Epithelial cell of prostate (primary cell): Measurements from ENCODE around the gene GLCE.
"Not testable (repeated sequence)": the region's sequence is repeated elsewhere in the genome, so short reads cannot be mapped to it uniquely, and the experiment has no call there.

Source experiments
- DNase-seq: peaks from one replicate; pipeline ENCODE4 v3.0.0-alpha.2; 2011; ENCODE audit warnings: low read depth, low spot score
- H3K27ac ChIP-seq: fragments of 450-650 bp; 2 replicates; pipeline ENCODE4 v1.5.1; 2017; ENCODE audit warnings: mild to moderate bottlenecking

GLCE gene

DNA sequence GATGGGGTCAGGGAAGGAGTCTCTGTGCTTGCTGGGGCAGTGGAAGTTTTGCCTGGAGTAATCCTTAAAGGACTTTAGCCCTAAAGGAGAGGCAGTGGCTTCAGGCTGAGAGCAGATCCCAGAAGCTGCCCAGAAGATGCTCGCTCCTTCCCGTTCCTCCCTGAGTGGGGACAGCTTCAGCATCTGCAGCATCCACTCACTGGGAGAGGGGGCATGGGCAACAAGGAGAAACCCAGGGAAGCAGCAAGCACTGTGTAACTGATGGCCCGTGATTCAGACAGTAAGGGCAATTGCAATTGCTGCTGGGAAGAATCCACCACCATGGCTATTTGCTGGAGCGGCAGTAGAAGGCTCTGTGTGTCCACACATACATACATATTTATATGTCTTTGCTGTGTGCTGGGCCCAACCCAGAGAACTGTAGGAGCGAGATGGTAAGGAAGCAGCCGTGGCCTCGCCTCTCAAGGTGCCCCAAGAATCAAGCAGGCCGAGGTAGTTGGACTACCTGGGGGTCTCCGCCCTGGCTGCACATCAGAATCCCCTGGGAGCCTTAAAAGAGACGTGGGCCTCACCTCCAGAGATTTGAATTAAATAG lies 132.5 kb downstream of the GLCE start:
- H3K27ac ChIP-seq = no peak overlapping the region
- no peak for DNase-seq

DNA sequence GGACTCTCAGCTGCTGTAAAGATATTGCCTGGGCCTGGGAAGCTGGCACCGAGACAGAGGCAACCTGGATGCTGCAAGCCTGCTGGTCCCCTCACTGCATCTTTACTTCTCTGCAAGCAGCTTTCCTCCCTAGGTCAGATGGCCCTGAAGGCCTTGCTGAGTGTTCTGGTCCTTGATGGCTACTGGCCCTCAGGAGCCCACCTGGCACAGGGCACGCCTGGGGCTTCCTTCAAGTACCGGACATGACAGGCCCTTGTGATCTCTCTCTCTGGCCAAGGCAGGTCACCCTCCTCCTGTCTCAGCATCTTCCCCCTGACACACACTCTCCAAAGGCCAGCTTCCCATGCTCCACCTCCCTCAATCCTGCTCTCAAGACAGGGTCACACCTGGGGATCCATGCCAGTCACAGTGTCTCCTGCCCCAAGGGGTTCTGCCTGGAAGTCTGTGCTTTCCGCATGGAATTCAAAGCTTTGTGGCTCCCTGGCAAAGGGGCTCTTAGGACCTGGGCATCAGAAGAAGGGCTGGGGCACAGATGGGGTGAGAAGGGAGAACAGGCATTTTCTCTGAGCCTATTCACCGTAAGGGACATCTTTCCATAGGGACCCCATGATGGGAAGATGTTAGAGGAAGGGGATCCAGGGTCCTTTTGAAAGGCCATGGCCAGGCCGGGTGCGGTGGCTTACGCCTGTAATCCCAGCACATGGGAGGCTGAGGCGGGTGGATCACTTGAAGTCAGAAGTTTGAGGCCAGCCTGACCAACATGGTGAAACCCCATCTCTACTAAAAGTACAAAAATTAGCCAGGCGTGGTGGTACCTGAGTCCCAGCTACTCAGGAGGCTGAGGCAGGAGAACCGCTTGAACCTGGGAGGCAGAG lies 133.5 kb downstream of the GLCE start:
- DNase-seq = no peak
- no peak overlapping the region for H3K27ac ChIP-seq

DNA sequence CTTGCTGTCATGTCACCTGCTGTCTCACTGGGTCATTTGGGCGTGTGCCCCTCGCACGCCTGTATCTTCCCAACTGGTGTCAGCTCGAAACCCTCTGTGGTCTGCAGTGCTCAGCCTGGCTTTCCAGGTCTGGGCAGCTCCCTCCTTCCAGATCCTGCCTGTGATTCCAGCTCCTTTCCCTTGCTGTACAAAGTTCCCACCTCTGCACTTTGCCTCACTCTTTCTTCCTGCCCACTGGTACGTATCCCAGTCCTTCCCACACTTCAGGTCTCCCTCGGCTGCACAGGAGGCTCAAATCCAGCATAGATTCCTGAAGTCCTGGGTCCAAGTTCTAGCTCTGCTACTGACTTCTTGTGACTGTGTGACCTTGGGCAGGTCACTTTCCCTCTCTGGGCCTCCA lies 136.2 kb downstream of the GLCE start:
- H3K27ac ChIP-seq = no peak overlapping the region
- DNase-seq = no peak

DNA sequence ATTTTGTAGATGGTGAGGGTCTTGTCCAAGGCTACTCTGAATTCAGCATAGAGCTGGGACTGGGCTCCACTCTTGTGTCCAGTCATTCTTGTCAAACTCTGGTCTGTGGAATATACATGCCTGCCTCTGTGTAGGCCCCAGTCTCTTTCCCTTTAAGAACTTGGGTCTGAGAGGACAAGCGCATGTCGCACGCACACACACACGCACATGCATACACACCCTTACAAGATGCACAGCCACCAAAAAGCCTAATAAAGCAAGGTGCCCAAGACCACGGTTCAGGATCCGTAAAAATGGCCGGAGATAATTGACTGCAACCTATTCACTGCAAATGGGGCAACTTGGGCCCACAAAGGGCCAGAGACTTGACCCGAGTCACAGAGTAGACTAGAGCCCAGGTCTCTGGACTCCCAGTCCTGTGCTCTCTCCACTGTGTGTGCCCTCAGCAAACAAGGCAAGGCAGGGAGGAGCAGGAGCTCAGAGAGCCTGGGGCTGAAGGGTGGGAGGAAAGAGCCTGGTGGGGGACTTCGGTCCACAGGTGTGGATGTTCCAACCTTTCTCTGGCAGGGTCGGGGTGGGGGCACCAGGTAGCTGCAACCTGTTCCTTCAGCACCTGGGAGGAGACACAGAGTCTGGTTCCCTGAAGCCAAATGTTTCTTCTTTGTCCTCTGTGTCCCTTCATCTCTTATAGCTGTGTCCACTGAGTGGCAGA lies 137.4 kb downstream of the GLCE start:
- H3K27ac ChIP-seq = no peak overlapping the region
- no peak for DNase-seq

DNA sequence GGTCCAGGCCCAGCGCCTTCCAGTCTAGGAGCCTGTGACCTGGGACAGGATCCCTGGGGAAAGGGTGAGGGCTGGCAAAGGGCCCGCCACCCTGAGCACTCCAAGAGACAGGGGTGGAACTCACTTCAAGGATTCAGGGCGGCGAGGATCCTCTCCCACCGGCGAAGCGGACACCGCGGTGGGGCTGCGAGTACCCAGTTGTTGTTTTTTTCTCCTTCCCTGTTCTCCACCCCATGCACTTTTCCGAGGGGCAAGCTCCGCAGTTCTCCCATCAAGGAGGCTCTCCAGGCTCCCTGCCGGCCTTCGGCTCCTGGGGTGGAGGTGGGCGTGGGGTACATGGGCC lies 137.9 kb downstream of the GLCE start:
- H3K27ac ChIP-seq = no peak overlapping the region
- DNase-seq = no peak

DNA sequence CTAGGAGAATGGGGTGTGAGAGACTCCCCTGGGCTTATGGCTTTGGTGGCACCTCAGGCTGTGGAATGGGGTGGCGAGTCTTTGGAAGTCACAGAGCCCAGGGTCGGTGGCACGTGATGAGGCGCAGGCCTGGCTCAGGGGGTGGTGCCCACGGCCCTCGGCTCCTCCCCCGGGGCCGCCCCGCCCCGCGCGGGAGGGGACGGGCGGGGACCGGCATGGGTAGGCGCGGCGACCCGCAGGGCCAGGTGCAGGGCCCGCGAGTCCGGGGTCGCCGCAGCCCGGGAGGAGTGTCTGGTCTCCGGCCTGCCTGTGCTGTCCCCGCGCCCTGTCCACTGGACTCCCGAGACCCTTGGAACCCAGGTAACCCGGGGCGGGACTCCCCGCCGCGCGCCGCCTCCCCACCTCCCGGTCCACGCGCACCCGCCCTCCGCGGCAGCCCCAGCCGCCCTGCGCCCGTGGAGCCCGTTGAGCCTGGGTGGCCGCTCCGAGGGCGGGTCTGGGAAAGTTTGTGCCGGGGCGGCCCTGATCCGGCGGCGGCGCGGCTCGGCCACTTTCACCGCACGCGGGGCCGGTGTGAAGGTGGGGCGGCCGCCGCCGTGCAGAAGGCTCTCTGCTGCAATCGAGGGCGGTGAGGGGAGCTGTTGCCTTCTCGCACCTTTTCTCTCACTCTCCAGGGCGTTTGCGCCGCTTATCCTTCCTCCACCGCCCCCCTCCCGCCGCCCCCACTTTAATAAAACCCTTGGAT lies 138.4 kb downstream of the GLCE start, which contains the start of gene PAQR5:
TSS of gene PAQR5 (plus strand) at position 216 of the 745 bp plus-strand sequence. CDS start 61,169 bp downstream, outside the sequence.
- no peak within 1 kb of the TSS for H3K27ac ChIP-seq
- DNase-seq = no peak

DNA sequence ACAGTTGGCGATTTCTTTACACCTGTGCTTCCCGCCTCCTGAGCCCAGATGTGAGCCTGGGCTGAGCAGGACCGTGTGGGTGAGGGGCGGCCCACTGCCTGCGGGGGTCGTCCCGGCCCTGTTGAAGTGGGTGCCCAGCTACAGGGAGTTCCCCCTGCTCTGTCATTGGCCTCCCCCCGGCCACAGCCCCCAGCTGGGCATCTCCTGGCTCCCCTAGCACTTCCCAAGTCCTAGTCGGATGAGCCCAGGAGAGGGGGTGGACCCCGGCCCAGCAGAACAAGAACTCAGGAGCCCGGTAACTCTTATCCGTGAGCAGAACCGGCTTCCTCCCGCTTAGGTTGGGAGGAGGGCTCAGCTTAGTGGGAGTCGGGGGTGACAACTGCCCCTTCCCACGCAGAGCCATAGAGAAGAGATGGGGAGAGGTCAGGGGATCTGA lies 139.0 kb downstream of the GLCE start:
- no peak for DNase-seq
- H3K27ac ChIP-seq = no peak overlapping the region

DNA sequence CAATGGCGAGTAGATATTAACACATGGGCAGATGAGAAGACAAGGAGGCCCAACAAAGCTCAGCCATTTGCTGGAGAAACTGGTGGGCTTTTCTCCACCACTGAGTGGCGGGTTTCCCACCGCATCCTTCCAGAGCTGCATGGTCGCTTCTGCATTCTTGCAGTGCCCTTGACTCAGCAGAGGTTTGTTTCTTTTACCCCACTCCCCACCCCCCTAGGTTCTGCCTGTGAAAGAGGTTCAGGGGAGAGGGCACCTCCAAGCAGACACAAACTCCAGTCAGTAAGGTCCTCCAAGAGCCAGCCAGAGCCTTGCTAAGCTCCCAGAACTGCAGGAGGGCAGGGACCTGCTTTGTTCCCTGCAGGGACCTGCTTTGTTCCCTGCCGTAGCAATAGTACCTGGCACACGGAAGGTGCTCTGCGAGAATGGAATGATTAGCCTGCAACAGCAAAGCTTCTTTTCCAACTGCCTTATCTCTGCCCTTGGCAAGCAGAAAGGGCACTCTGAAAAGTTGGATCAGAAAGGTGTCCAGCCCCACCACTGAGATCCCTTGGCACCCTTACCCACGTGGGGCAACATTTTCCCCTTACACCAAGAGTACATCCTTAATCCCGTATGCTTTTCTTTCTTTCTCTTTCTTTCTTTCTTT lies 139.6 kb downstream of the GLCE start:
- no peak for DNase-seq
- H3K27ac ChIP-seq = no peak overlapping the region

DNA sequence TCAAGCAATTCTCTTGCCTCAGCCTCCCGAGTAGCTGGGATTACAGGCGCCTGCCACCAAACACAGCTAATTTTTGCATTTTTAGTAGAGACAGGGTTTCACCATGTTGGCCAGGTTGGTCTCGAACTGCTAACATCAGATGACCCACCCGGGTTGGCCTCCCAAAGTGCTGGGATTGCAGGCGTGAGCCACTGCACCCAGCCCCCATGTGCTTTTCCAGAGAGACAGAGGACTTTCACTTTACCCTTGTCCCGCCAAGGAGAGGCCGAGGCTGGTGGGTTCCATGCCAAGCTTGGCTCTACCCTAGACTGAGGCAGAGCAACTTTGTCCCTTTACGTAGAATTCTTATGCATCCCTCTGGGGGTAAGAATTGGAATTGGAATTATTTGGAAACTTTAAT lies 140.7 kb downstream of the GLCE start:
- not testable (repeated sequence) for H3K27ac ChIP-seq, DNase-seq

DNA sequence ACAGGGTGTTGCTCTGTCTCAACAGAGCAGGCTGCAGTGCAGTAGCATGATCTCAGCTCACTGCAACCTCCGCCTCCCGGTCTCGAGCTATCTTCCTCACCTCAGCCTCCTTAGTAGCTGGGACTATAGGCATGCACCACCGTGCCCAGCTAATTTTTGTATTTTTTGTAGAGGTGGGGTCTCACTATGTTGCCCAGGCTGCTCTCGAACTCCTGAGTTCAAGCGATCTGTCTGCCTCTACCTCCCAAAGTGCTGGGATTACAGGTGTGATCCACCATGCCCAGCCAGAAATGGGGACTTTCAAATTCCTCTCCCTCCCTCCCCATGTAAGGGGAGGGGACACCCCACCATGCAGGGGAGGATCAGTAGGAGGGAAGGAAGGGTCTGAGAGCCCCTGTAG lies 141.7 kb downstream of the GLCE start:
- DNase-seq, H3K27ac ChIP-seq: not testable (repeated sequence)

DNA sequence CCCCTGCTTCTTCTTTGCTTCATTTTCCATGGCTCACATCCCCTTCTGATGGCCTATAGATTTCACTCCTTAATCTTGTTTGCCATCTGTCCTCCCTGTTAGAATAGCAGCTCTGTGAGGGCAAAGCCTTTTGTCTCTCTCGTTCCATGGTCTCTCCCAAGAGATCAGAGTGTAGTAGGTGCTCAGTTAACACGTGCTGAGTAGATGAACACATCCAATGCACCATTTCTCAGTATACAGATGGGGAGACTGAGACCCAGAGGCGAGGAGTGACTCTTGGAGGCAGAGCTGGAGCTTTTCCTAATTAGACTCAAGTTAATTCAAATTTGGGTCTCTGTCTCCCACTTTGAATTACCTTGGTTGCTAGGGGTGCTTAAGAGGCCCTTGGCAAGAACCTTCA lies 142.5 kb downstream of the GLCE start:
- H3K27ac ChIP-seq = no peak overlapping the region
- no peak for DNase-seq

DNA sequence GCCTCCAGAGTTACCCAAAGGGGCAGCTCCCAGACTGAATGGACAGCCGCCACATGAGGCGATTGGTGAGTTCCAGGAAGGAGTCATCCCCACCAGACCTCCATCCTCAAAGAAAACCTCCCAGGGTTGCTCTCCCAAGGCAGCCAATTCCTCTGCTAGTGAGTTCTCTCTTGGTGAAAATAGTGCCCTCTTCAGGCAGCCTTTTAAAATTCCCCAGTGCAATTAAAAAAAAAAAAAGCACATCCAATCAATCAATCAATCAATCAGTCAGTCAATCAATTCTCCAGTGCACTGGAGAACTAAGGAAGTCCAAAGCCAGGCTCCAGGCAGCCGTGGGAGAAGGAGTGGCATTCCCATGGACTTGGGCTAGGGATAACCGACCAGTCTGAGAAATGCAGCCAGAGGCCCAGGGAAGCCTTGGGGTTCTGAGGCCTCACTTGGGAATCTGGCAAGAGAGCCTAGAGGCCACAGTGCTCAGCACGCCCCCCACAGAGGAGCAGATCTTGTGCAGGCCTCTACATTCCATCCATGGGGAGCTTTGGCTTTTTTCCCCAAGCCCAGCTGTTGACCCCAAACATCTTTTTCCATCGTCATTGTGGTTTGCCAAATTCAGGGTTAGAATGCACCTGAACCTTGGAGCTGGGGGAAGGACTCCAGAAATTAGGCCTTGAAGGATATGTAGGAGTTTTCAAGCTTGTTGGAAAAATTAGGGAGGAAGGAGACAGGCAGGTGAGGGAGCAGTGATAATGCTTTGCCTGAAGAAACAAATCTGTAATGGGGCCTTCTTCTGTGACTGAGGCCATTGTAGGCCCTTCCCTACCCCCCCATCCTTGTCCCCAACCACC lies 143.1 kb downstream of the GLCE start:
- no peak for DNase-seq
- H3K27ac ChIP-seq = peak overlapping the region; percentile 57

DNA sequence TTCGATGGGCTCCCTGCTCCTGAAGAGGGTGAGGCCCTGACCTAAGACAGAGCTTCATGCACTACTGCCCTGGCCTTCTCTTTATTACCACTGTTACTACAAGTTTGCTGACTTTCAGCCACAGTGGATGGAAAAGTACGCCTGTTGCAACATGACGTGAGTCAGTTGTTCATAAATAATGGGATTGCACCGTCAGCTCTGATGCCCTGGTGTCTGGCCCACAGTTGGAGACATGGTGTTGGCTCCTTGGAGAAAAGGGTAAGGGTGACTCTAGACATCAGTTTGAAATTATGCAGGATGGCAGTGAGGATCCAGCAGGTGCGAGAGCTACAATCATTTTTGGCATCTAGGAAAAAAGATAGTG lies 143.7 kb downstream of the GLCE start:
- peak; percentile 26 for DNase-seq
- peak overlapping the region; percentile 57 for H3K27ac ChIP-seq

DNA sequence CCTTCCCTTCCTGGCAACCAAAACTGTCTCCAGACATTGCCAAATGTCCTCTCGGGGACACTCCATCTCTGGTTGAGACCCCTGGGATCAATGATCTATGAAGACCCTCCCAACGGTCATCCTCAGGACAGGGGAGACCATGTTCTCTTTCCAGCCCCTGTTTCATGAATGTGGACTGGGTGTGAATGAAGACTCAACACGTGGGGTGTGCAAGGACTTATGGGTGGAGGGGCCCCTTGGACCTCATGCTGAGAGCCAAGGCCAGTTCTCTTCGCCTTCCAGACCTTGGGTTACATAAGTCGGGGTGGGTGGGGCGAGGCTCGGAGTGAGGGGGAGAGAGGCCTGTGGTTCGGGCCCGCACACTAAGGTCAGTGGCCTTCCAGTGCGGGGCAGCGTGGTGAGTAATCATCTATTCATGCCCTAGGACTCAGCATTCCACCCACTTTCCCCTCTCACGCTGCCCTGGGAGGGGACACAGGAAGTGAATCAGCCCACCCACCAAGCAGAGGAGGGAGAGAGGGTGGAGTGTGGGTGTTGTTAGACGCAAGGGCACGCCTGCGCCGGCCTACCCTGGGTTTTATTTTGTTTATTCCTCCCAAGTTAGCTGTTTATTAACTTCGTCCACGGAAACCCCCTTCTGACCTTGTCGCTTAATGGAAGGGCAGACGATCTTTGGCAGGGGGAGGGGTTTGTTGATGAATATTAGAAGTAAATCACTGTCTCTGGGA lies 144.9 kb downstream of the GLCE start:
- H3K27ac ChIP-seq = peak overlapping the region; percentile 57
- DNase-seq = no peak

DNA sequence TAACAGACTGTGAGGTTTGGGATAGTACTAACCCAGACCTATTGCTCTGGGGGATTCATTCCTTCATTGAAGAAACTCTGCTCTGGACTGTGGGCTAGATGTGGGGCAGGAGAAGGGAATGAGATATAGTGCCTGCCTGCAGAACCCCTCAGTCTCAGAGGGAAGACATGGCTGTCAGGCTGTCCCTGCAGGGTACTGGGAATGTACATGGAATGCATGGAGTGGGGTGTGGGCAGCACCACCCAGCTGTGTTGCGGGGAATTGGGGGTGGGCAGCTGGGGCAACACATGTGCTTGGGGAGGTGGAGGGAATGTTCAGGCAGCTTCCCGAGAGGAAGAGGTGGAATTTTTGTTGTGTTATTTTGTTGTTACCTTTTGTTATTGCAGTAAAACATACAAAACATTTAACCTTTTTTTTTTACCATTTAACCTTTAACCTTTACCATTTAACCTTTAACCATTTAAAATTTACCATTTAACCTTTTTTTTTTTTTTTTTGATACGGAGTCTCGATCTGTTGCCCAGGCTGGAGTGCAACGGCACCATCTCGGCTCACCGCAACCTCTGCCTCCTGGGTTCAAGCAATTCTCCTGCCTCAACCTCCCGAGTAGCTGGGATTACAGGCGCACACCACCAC lies 145.6 kb downstream of the GLCE start:
- H3K27ac ChIP-seq = peak overlapping the region; percentile 57

DNA sequence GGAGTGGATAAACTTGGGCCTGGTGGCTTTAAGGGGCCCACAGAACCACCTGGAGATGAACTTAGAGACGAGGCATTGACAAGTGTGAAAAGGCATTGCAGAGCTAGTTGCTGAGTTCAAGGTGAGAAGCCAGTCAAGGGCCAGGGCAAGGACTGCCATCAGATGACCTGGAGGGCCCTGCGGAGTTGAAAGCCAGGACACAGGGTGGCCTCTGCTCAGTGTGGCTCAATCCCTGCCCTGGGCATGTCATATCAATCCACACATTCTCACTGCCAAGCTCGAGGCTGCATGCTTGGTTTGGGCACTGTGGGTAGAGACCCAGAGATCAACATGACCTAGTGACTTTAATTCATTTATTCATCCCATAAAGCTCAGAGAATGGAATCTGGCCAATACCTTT lies 147.5 kb downstream of the GLCE start:
- H3K27ac ChIP-seq = no peak overlapping the region
- DNase-seq = no peak

More for the DNA sequence above, 145.6 kb downstream of the GLCE start:
- DNase-seq = no peak

DNA sequence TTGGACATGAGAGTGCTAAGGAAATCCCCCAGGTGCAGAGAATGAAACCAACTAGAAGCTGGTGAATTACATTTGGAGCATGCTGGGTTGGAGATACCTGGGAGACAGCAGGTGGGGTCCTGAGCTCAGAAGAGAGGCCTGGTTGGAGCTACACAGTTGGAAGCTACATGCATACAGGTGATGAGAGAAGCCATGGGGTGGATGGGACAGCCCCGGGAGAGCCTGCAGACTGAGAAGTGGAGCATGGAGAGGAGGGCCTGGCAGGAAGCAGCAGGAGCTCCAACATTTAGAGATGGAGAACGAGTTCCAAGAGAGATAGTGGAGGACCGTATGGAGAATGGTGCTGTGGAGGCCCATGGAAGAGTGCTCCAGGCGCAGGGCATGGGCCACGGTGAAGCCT lies 148.5 kb downstream of the GLCE start:
- no peak for DNase-seq
- no peak overlapping the region for H3K27ac ChIP-seq

DNA sequence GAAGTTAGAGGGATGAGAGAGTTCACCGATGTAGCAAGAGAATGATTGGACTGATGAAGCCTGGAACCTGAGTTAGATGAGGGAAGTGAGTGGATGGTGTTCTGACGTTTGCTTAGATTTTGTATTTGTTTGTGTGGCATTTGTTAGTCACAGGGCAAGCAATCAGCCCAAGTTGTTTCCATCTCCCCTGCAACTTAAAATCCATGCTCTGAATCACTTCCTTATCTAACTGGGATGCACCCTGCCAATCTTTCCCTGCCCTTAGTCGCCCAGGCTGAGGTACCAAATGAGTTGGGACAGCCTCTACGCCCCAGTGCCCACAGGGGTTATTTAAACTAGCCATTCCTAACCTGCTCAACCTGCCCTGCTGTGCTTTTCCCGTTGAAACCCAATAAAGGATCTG lies 150.9 kb downstream of the GLCE start:
- no peak overlapping the region for H3K27ac ChIP-seq
- DNase-seq = no peak
